ENCODE results near the gene ACTN1.
"Not testable (repeated sequence)": the region's sequence is repeated elsewhere in the genome, so short reads cannot be mapped to it uniquely, and the experiment has no call there.

ACTN1 gene

GRCh38 chr14:68853749-68854148 lies 125.4 kb downstream of the ACTN1 start:
- DNase-seq (ENCODE audit: extremely low spot score): no peak
- TF ChIP-seq ELF4 (IDR thresholded peaks at IDR 0.05): no peak
- TF ChIP-seq SUZ12 (IDR thresholded peaks at IDR 0.05): no peak
- POLR2A ChIA-PET: no interaction called here
- CTCF ChIA-PET: interaction anchor here (0.6 to 1.2 kb wide), 2 partner anchors 10 to 90 kb away, joined by 3 to 5 read pairs; no protein-coding TSS in a partner anchor

- CTCF ChIA-PET; POLR2A ChIA-PET; DNase-seq (ENCODE audit: extremely low spot score): not testable (repeated sequence)
Observed at GRCh38 chr14:68852493-68852892, 126.6 kb downstream of the ACTN1 start.

GRCh38 chr14:68851078-68851477 lies 128.0 kb downstream of the ACTN1 start:
- CTCF ChIA-PET: no interaction called here
- TF ChIP-seq CTBP1 (IDR thresholded peaks at IDR 0.05; ENCODE audit: borderline replicate concordance) (no peak), TARDBP (IDR thresholded peaks at IDR 0.05) (no peak), NFRKB (IDR thresholded peaks at IDR 0.05) (no peak), SP1 (IDR thresholded peaks at IDR 0.05) (no peak), PKNOX1 (IDR thresholded peaks at IDR 0.05) (no peak), ARNT (IDR thresholded peaks at IDR 0.05) (no peak), SUZ12 (IDR thresholded peaks at IDR 0.05) (no peak), FOXK2 (IDR thresholded peaks at IDR 0.05) (no peak), ZNF384 (IDR thresholded peaks at IDR 0.05) (no peak), HDGF (IDR thresholded peaks at IDR 0.05; ENCODE audit: borderline replicate concordance) (no peak), BHLHE40 (IDR thresholded peaks at IDR 0.05; ENCODE audit: borderline replicate concordance) (no peak), FOXA1 (IDR thresholded peaks at IDR 0.05) (no peak), ELF4 (IDR thresholded peaks at IDR 0.05) (no peak), L3MBTL2 (conservative IDR thresholded peaks at IDR 0.05) (no peak)
- POLR2A ChIA-PET: no interaction called here
- DNase-seq (ENCODE audit: extremely low spot score): no peak

- CTCF ChIA-PET: interaction anchor here (0.8 to 1.3 kb wide), 2 partner anchors 13 to 32 kb away, joined by 3 read pairs; no protein-coding TSS in a partner anchor
- POLR2A ChIA-PET: no interaction called here
- DNase-seq (ENCODE audit: extremely low spot score): no peak
- TF ChIP-seq ZNF384 (IDR thresholded peaks at IDR 0.05) (no peak), LEF1 (IDR thresholded peaks at IDR 0.05; ENCODE audit: borderline replicate concordance) (no peak), BHLHE40 (IDR thresholded peaks at IDR 0.05; ENCODE audit: borderline replicate concordance) (no peak), SUZ12 (IDR thresholded peaks at IDR 0.05) (no peak), FOXM1 (IDR thresholded peaks at IDR 0.05; ENCODE audit: borderline replicate concordance) (no peak), TARDBP (IDR thresholded peaks at IDR 0.05) (no peak), FOXA1 (IDR thresholded peaks at IDR 0.05) (no peak), CTBP1 (IDR thresholded peaks at IDR 0.05; ENCODE audit: borderline replicate concordance) (no peak), ELF4 (IDR thresholded peaks at IDR 0.05) (no peak), SP1 (IDR thresholded peaks at IDR 0.05) (no peak), ARNT (IDR thresholded peaks at IDR 0.05) (no peak), FOXK2 (IDR thresholded peaks at IDR 0.05) (no peak), PKNOX1 (IDR thresholded peaks at IDR 0.05) (no peak), HDGF (IDR thresholded peaks at IDR 0.05; ENCODE audit: borderline replicate concordance) (no peak), NFRKB (IDR thresholded peaks at IDR 0.05) (no peak), L3MBTL2 (conservative IDR thresholded peaks at IDR 0.05) (no peak)
Observed at GRCh38 chr14:68849416-68849815, 129.7 kb downstream of the ACTN1 start.

- CTCF ChIA-PET: interaction anchor here (1.3 kb wide), 1 partner anchor 15 kb away, joined by 3 read pairs; no protein-coding TSS in a partner anchor
Observed at GRCh38 chr14:68848253-68848652, 130.8 kb downstream of the ACTN1 start.

GRCh38 chr14:68847640-68848039 lies 131.5 kb downstream of the ACTN1 start:
- CTCF ChIA-PET; POLR2A ChIA-PET; DNase-seq (ENCODE audit: extremely low spot score): not testable (repeated sequence)

More at GRCh38 chr14:68848253-68848652, 130.8 kb downstream of the ACTN1 start:
- DNase-seq (ENCODE audit: extremely low spot score): no peak
- no peak for TF ChIP-seq FOXM1 (IDR thresholded peaks at IDR 0.05; ENCODE audit: borderline replicate concordance)
- POLR2A ChIA-PET: no interaction called here

GRCh38 chr14:68846466-68846865 lies 132.6 kb downstream of the ACTN1 start:
- DNase-seq (ENCODE audit: extremely low spot score): no peak
- ChIA-PET CTCF (no interaction called here), POLR2A (no interaction called here)
- TF ChIP-seq LEF1 (IDR thresholded peaks at IDR 0.05; ENCODE audit: borderline replicate concordance): no peak
- no peak for TF ChIP-seq FOXM1 (IDR thresholded peaks at IDR 0.05; ENCODE audit: borderline replicate concordance)
- no peak for TF ChIP-seq FOXK2 (IDR thresholded peaks at IDR 0.05)
- no peak for TF ChIP-seq CTBP1 (IDR thresholded peaks at IDR 0.05; ENCODE audit: borderline replicate concordance)
- TF ChIP-seq FOXA1 (IDR thresholded peaks at IDR 0.05): no peak
- TF ChIP-seq ELF4 (IDR thresholded peaks at IDR 0.05): no peak
- TF ChIP-seq PKNOX1 (IDR thresholded peaks at IDR 0.05): no peak
- TF ChIP-seq TARDBP (IDR thresholded peaks at IDR 0.05): no peak
- no peak for TF ChIP-seq HDGF (IDR thresholded peaks at IDR 0.05; ENCODE audit: borderline replicate concordance)
- TF ChIP-seq SUZ12 (IDR thresholded peaks at IDR 0.05): no peak
